SK-N-SH (cell line): Measurements from ENCODE around the gene SLX4IP.

Source experiments
- CTCF ChIP-seq: fragments of 200-600 bp; sonication (generic); IDR thresholded peaks from 2 replicates; pipeline ENCODE4 v1.6.1; 2017; ENCODE audit warnings: antibody characterized with exemption, mild to moderate bottlenecking, moderate library complexity
- ELF1 ChIP-seq: IDR thresholded peaks from 2 replicates; pipeline ENCODE4 v1.4.0; 2012
- JUND ChIP-seq: IDR thresholded peaks from 2 replicates; pipeline ENCODE4 v1.4.0; 2012
- NFIC ChIP-seq: IDR thresholded peaks from 2 replicates; pipeline ENCODE4 v1.4.0; 2012; ENCODE audit warnings: borderline replicate concordance
- NRF1 ChIP-seq: IDR thresholded peaks from 2 replicates; pipeline ENCODE4 v1.6.1; 2012; ENCODE audit warnings: low read depth, mild to moderate bottlenecking, low read length
- POLR2AphosphoS5 ChIP-seq: IDR thresholded peaks from 2 replicates; pipeline ENCODE4 v1.6.1; 2012; ENCODE audit warnings: low read depth, low read length
- RFX5 ChIP-seq: IDR thresholded peaks from 2 replicates; pipeline ENCODE4 v1.6.1; 2012; ENCODE audit warnings: mild to moderate bottlenecking, improper control_type of control experiment, low read length
- SIN3A ChIP-seq: IDR thresholded peaks from 2 replicates; pipeline ENCODE4 v1.6.1; 2012; ENCODE audit warnings: low read depth, mild to moderate bottlenecking, low read length, moderate library complexity, borderline replicate concordance
- TEAD4 ChIP-seq: IDR thresholded peaks from 2 replicates; pipeline ENCODE4 v1.4.0; 2012; ENCODE audit warnings: mild to moderate bottlenecking, borderline replicate concordance; ENCODE audit not compliant: insufficient read depth
- TF ChIP-seq, protein P1 (sequence below): IDR thresholded peaks from 2 replicates; pipeline ENCODE4; 2012
- TF ChIP-seq, protein P2 (sequence below): IDR thresholded peaks from 2 replicates; pipeline ENCODE4 v1.4.0; 2012; ENCODE audit warnings: low read depth, borderline replicate concordance

DNA sequence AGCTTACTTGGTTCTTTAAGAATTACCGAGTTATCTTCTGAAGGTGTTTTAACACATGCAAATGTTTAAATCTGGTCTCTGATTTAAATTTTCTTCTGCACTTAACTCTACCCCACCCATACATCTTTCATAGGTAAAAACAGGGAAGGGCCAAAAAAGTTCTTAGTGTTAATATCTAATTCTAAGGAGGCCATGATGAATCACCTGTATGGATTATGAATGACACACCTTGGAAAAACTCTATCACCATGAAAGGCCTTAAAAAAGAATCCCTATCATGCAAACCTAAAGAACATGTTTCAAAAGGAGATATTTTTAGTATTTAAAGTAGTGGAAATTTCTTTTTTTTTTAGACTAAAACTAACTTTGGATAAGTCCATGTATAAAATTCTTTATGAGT is 54.7 kb downstream of the SLX4IP start:
- no peak for TF ChIP-seq SIN3A
- TF ChIP-seq, protein P1, sequence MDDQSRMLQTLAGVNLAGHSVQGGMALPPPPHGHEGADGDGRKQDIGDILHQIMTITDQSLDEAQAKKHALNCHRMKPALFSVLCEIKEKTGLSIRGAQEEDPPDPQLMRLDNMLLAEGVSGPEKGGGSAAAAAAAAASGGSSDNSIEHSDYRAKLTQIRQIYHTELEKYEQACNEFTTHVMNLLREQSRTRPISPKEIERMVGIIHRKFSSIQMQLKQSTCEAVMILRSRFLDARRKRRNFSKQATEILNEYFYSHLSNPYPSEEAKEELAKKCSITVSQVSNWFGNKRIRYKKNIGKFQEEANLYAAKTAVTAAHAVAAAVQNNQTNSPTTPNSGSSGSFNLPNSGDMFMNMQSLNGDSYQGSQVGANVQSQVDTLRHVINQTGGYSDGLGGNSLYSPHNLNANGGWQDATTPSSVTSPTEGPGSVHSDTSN = no peak
- no peak for TF ChIP-seq NRF1
- TF ChIP-seq, protein P2, sequence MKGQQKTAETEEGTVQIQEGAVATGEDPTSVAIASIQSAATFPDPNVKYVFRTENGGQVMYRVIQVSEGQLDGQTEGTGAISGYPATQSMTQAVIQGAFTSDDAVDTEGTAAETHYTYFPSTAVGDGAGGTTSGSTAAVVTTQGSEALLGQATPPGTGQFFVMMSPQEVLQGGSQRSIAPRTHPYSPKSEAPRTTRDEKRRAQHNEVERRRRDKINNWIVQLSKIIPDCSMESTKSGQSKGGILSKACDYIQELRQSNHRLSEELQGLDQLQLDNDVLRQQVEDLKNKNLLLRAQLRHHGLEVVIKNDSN = no peak
- no peak for TF ChIP-seq ELF1
- TF ChIP-seq TEAD4 = no peak
- TF ChIP-seq CTCF = no peak
- no peak for TF ChIP-seq POLR2AphosphoS5
- no peak for TF ChIP-seq JUND
- no peak for TF ChIP-seq RFX5
- no peak for TF ChIP-seq NFIC
